Mesodermal cell (in vitro differentiated cells): Measurements from ENCODE around the gene CA10.

Experiments used
- H3K27ac ChIP-seq: 2 replicates; pipeline ENCODE4 v1.7.0; 2013; ENCODE audit warnings: mild to moderate bottlenecking, low read depth, low read length, moderate library complexity; ENCODE audit not compliant: severe bottlenecking
- H3K36me3 ChIP-seq: 2 replicates; pipeline ENCODE4 v1.7.1; 2013; ENCODE audit warnings: mild to moderate bottlenecking, low read length, moderate library complexity; ENCODE audit not compliant: control insufficient read depth, insufficient read depth
- H3K4me1 ChIP-seq: one replicate; pipeline ENCODE4 v1.7.1; 2013; ENCODE audit warnings: mild to moderate bottlenecking, low read length; ENCODE audit not compliant: insufficient read depth, control insufficient read depth, poor library complexity, severe bottlenecking
- H3K4me3 ChIP-seq: 2 replicates; pipeline ENCODE4 v1.7.0; 2013; ENCODE audit warnings: low read length, control low read depth, mild to moderate bottlenecking; ENCODE audit not compliant: insufficient read depth, poor library complexity, severe bottlenecking; ENCODE audit errors: extremely low read depth
- H3K9me3 ChIP-seq: 2 replicates; pipeline ENCODE4 v1.7.1; 2013; ENCODE audit warnings: mild to moderate bottlenecking, low read length, moderate library complexity; ENCODE audit not compliant: control insufficient read depth
- WGBS, 2 experiments: methylation state at CpG; one replicate each; pipeline ENCODE4 v1.1.5; 2013; ENCODE audit warnings: missing lambda C conversion rate in 2 of 2; ENCODE audit not compliant: insufficient coverage in 2 of 2; 5-methylcytosine and 5-hydroxymethylcytosine counted together

The CA10 gene

DNA sequence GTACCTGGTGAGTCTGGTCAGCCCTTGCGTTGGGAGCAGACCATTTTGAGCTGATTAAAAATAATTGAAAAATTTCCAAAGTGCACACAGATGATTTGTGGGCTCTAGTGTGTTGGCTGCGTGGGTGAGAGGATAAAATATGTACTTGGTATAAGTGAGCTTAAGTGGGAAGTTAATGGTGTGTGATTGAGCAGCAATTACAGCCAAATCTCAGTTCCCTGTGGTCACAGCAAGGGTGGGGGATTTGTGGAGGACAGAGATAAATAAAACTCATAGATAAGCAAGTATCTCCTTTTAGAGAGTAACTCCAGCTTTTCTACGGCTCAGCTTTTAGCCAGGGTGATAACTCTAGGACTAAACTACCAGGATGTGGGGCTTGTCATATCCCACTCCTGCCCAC, 507.7 kb downstream of the CA10 start:
- Histone ChIP-seq H3K9me3 (no peaks in the 10 kb centered on the region), H3K36me3 (no peaks in the 10 kb centered on the region), H3K4me1 (peaks cover 5% of the 10 kb centered on the region), H3K27ac (no peak overlapping the region), H3K4me3 (no peak overlapping the region)
- WGBS, 2 experiments, result 88 to 95% methylated on average over 2 of the region's 3 CpGs

DNA sequence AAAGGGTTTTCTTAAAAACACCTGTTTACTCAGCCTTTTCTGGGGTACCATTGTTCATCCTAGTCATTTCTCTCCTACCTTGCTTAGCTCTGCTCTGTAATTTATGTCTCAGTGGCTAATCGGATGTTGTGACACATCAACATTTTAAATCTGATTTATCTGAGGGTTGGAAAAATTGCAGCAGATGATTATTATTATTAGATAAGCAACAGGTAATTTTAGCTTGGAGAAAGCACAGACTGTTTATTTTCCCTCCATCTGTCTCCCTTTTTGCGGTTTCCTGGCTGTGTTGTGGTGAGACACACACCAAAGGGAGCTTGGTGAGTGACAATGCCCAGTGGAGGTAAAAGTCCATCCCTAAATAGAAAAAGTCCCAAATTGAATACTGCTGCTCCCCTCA, 508.3 kb downstream of the CA10 start:
- Histone ChIP-seq H3K27ac (no peak overlapping the region), H3K9me3 (no peaks in the 10 kb centered on the region), H3K4me1 (peaks cover 5% of the 10 kb centered on the region), H3K4me3 (no peak overlapping the region), H3K36me3 (no peaks in the 10 kb centered on the region)
- no CpG with 5 or more reads among the region's 2 CpGs for WGBS, 2 experiments

DNA sequence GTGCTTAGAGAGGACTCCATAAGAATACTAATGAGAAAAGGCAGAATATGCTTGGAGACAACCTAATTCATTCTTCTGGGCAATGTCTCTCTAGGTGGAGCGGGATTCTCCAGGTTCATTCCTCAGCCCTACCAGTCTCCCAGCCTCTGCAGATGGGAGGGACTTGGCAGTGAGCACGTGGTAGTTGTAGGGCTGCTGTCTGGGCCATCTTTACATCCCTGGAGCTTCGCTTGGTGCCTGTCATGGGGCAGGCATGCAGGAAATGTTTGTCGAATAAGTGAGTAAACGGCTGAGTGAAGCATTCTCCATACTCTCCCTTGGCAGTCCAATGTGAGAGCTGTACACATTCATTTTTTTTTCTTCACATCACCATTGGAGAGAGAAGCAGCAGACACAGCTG, 510.7 kb downstream of the CA10 start:
- no peak overlapping the region for H3K27ac ChIP-seq
- 76 to 90% methylated on average over 2 to 5 of the region's 5 CpGs for WGBS, 2 experiments
- H3K4me3 ChIP-seq, result no peak overlapping the region
- H3K9me3 ChIP-seq, result no peaks in the 10 kb centered on the region
- peaks cover 5% of the 10 kb centered on the region for H3K4me1 ChIP-seq
- no peaks in the 10 kb centered on the region for H3K36me3 ChIP-seq

DNA sequence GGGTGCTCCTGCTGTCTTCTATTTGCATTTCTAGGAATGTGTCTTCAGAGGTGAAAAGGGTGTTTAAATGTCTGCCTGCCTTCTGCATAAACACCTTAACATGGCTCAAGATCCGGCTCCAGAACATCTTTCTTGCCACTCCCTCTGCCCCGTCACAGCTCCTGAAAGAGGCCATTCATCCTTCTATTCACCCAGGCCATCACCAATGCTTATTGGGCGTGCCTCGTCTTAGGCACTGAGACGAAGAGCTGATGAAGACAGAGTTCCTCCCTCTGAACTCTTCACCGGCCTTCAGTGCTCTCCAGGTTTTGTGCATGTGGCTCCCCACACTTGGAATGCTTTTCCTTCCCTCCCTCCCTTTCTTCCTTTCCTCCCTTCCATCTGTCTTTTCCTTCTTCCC, 511.4 kb downstream of the CA10 start:
- Histone ChIP-seq H3K9me3 (no peaks in the 10 kb centered on the region), H3K36me3 (no peaks in the 10 kb centered on the region), H3K27ac (no peak overlapping the region), H3K4me3 (no peak overlapping the region), H3K4me1 (peaks cover 5% of the 10 kb centered on the region)
- WGBS, 2 experiments, result 74 to 75% methylated on average over 6 of the region's 6 CpGs

DNA sequence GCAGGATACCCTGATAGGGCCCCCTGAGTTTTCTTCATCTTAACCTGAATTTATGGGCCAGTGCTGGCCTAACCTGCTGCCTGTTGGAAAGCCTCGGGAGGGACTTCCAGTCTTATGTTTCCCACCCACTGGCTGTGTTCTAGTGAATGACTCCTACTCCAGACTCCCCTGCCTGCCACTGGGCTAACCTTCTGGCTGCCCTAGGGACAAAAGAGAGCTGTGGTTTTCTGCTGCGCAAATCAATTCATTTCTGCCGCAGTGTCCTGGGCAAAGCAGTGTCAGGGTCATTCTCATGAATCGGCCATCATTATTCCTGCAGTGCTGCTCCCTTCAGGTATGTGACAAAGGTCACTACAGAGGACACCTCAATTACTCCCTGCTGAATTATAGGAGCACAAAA, 512.0 kb downstream of the CA10 start:
- Histone ChIP-seq H3K4me1 (peaks cover 5% of the 10 kb centered on the region), H3K4me3 (no peak overlapping the region), H3K27ac (no peak overlapping the region), H3K9me3 (no peaks in the 10 kb centered on the region), H3K36me3 (no peaks in the 10 kb centered on the region)
- 78 to 93% methylated on average over 4 of the region's 4 CpGs for WGBS, 2 experiments

DNA sequence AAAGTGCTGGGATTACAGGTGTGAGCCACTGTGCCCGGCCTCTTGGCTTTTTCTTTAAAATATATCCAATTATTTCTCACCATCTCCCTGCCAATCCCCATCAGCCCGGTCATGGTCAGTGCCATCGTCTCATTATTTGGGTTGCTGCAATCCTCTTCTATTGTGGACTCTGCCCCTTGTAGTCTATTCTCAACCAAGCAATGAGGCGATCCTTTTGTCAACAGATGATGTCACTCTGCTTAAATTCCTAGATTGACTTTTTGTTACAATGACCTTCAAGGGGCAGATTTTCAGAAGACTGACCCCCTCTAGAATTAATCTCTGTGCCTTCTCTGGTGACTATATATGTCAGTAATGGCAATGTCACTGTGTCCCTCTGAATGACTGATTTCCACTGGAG, 513.5 kb downstream of the CA10 start:
- H3K9me3 ChIP-seq, result no peaks in the 10 kb centered on the region
- peaks cover 5% of the 10 kb centered on the region for H3K4me1 ChIP-seq
- WGBS, 2 experiments, result 91 to 96% methylated on average over 4 of the region's 4 CpGs
- no peak overlapping the region for H3K4me3 ChIP-seq
- no peak overlapping the region for H3K27ac ChIP-seq
- H3K36me3 ChIP-seq, result no peaks in the 10 kb centered on the region

DNA sequence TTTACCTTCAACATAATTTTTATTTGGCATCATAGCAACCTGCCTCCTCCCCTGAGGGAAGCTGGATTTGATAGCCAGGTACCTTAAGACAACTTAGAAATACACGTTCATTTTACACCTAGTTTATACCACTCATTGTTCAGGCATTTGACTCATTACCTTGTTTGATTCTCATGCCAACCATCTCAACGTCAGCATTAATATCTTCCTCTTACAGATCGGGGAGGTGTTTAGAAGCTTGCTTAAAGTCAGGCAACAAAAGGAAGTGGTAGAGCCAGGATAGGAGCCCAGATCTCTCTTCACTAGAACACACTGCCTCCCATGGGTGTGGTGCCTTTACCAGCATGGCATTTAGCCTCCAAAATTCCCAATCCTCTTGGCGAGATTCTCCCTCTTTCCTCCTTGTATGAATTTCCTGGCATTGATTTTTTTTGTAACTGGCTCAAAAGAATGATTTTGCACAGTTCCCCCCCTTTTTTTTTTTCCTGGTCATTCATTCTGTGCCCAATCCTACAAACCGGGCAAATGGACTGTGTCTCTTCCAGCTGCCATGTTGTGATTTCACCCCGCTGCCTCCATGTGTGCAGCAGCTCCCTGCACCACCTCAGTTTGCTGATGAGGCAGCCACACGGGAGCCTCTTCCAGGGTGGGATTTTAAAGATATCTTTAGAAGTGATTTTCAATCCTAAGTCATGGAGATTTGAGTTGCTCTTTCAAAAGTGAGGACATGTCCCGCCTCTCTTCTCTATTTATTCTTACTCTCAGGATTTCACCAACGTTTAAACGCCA, 514.6 kb downstream of the CA10 start:
- no peaks in the 10 kb centered on the region for H3K36me3 ChIP-seq
- no peak overlapping the region for H3K27ac ChIP-seq
- H3K9me3 ChIP-seq, result no peaks in the 10 kb centered on the region
- 85 to 86% methylated on average over 7 to 8 of the region's 10 CpGs for WGBS, 2 experiments
- H3K4me3 ChIP-seq, result no peak overlapping the region
- peaks cover 5% of the 10 kb centered on the region for H3K4me1 ChIP-seq

DNA sequence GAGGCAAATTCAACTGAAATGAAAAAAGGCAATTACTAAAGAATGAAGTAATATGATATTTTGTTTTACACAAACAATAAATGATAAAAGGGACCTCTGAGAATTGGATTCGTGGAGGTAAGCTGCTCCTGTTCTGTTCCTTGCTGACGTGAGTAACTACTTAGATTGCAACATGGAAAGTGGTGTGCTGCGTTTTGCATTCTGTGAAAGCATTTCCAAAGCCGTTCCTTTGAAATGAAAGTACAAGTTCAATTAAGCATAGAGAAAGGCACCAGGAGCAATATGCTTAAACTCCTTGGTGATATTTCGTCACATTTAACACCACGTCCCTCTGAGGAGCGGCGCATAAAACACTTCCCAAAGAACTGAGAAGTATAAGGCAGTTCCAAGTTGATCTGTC, 516.5 kb downstream of the CA10 start:
- WGBS, 2 experiments, result 88 to 89% methylated on average over 2 to 8 of the region's 8 CpGs
- no peak overlapping the region for H3K4me3 ChIP-seq
- H3K4me1 ChIP-seq, result no peaks in the 10 kb centered on the region
- no peaks in the 10 kb centered on the region for H3K9me3 ChIP-seq
- H3K27ac ChIP-seq, result no peak overlapping the region
- no peaks in the 10 kb centered on the region for H3K36me3 ChIP-seq

DNA sequence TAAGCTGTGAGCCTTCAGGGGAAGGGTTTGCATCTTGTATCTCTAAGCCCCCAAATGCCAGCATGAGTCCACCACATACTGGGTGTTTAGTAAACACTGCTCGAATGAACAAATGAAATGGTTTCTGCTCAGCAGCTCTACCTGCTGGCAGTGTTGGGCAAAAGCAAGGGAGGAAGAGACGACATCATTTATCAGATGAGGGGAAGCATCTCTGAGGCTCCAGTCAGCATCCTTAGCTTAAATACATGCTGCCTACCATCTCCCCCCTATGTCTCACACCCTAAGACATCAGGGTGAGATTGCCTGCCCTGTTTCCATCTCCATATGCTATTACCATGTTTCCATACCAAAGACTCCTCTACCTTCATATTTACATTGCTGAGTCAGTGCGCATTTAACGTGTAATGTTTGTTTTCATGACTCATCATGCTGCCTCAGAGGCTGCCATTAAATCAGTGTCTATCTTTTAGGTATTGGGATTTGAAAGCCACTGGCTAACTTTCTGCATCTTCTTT, 518.3 kb downstream of the CA10 start:
- H3K27ac ChIP-seq, result no peak overlapping the region
- H3K9me3 ChIP-seq, result no peaks in the 10 kb centered on the region
- no peaks in the 10 kb centered on the region for H3K36me3 ChIP-seq
- no peak overlapping the region for H3K4me3 ChIP-seq
- WGBS, 2 experiments, result 33 to 83% methylated on average over 2 to 3 of the region's 4 CpGs
- no peaks in the 10 kb centered on the region for H3K4me1 ChIP-seq

DNA sequence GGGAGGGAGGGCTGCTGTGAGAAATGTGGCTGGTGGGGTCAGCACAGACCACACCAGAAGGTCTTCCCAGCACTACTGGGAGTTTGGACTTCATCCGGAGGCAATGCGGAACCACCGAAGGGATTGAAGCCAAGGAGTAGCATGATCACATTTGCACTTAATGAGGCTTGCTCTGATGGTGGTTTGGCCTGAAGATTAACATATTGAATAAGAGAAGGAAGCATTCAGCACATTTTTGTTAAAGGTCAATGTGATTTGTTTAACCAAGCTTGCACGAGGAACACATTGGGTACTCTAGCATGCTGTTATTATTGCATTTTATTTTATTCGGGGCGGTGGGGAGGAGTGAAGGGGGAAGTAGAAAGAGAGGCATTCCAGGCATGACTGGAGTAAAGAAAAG, 519.5 kb downstream of the CA10 start:
- no peak overlapping the region for H3K27ac ChIP-seq
- WGBS, 2 experiments, result 87 to 91% methylated on average over 3 to 6 of the region's 6 CpGs
- no peaks in the 10 kb centered on the region for H3K9me3 ChIP-seq
- no peaks in the 10 kb centered on the region for H3K36me3 ChIP-seq
- H3K4me1 ChIP-seq, result no peaks in the 10 kb centered on the region
- H3K4me3 ChIP-seq, result no peak overlapping the region

DNA sequence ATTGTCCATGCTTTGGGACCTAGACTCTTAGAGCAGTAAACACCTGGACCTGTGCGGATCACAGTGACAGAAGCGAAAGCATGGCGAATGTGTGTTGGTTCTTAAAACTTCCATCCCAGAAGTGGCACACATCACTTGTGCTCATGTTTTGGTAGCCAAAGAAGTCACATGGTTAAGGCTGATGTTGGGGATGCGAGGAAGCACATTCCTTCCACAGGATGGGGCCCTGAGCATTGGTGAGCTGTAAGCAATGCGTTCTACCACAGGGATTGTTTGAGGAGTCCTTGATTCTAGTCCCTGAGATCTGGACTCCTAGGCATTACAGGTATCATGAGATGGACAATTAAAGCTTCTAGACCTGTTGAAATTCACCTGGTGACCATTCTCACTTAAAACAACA, 522.2 kb downstream of the CA10 start:
- Histone ChIP-seq H3K36me3 (no peaks in the 10 kb centered on the region), H3K4me3 (no peak overlapping the region), H3K4me1 (no peaks in the 10 kb centered on the region), H3K9me3 (no peaks in the 10 kb centered on the region), H3K27ac (no peak overlapping the region)
- 88 to 91% methylated on average over 5 of the region's 5 CpGs for WGBS, 2 experiments
